Measurements from ENCODE around the gene BRWD1. TPM values are rescaled to one million over a fixed set of nuclear protein-coding genes. Genes with fewer than 3 reads are reported as not detected.

Gene BRWD1
- total RNA-seq, 4 donors from 2014 or later: 65.3 to 99.4 (median 87.7) TPM

GRCh38 chr21:39281853-39282252, 31.6 kb downstream of the BRWD1 start:
- peaks cover 0 to 58% (median 11%) of the 10 kb centered on the region in 3 donors for H3K36me3 ChIP-seq
- 95 to 97% methylated on average over 6 of the region's 6 CpGs for WGBS, 2 donors

GRCh38 chr21:39281207-39281606, 32.2 kb downstream of the BRWD1 start:
- no peaks in the 10 kb centered on the region for H3K4me1 ChIP-seq
- no peak for TF ChIP-seq CTCF (IDR thresholded peaks at IDR 0.05)
- TF ChIP-seq EP300 (IDR thresholded peaks at IDR 0.05): no peak
- no peaks in the 10 kb centered on the region for H3K27me3 ChIP-seq
- no peak overlapping the region for H3K4me3 ChIP-seq
- DNase-seq (ENCODE audit: low spot score in 2 of 2): no peak
- no peaks in the 10 kb centered on the region for H3K9me3 ChIP-seq
- 81 to 90% methylated on average over 8 of the region's 8 CpGs for WGBS, 2 donors
- H3K27ac ChIP-seq: no peak overlapping the region
- H3K36me3 ChIP-seq: peaks cover 0 to 57% (median 6%) of the 10 kb centered on the region in 3 donors

More at GRCh38 chr21:39281853-39282252, 31.6 kb downstream of the BRWD1 start:
- Histone ChIP-seq H3K27me3 (no peaks in the 10 kb centered on the region), H3K27ac (no peak overlapping the region), H3K9me3 (no peaks in the 10 kb centered on the region), H3K4me1 (no peaks in the 10 kb centered on the region), H3K4me3 (no peak overlapping the region)
- no peak for TF ChIP-seq CTCF (IDR thresholded peaks at IDR 0.05)
- TF ChIP-seq EP300 (IDR thresholded peaks at IDR 0.05): no peak
- TF ChIP-seq POLR2A (IDR thresholded peaks at IDR 0.05): no peak
- no peak for DNase-seq (ENCODE audit: low spot score in 2 of 2)

- H3K9me3 ChIP-seq: no peaks in the 10 kb centered on the region
- WGBS, 2 donors: 89 to 92% methylated on average over 2 of the region's 2 CpGs
These were observed 43.8 kb downstream of the BRWD1 start for GRCh38 chr21:39269620-39270019.

GRCh38 chr21:39265603-39266002, 47.8 kb downstream of the BRWD1 start:
- peaks cover 3 to 78% (median 6%) of the 10 kb centered on the region in 3 donors for H3K36me3 ChIP-seq
- no peak overlapping the region for H3K4me3 ChIP-seq
- H3K4me1 ChIP-seq: no peaks in the 10 kb centered on the region

More at GRCh38 chr21:39269620-39270019, 43.8 kb downstream of the BRWD1 start:
- no peak overlapping the region for H3K27ac ChIP-seq
- TF ChIP-seq EP300 (IDR thresholded peaks at IDR 0.05) (no peak), CTCF (IDR thresholded peaks at IDR 0.05) (no peak)
- no peaks in the 10 kb centered on the region for H3K27me3 ChIP-seq
- H3K4me1 ChIP-seq: no peaks in the 10 kb centered on the region
- peaks cover 0 to 95% (median 18%) of the 10 kb centered on the region in 3 donors for H3K36me3 ChIP-seq
- no peak overlapping the region for H3K4me3 ChIP-seq
- DNase-seq (ENCODE audit: low spot score in 2 of 2): no peak

GRCh38 chr21:39263372-39263771, 50.1 kb downstream of the BRWD1 start:
- no peak for DNase-seq (ENCODE audit: low spot score in 2 of 2)
- Histone ChIP-seq H3K27ac (no peak overlapping the region), H3K27me3 (no peaks in the 10 kb centered on the region), H3K9me3 (no peaks in the 10 kb centered on the region), H3K4me1 (no peaks in the 10 kb centered on the region), H3K36me3 (peaks cover 3 to 64% (median 6%) of the 10 kb centered on the region in 3 donors), H3K4me3 (no peak overlapping the region)
- TF ChIP-seq CTCF (IDR thresholded peaks at IDR 0.05) (no peak), EP300 (IDR thresholded peaks at IDR 0.05) (no peak), POLR2A (IDR thresholded peaks at IDR 0.05) (no peak)
- WGBS, 2 donors: 91 to 95% methylated on average over 2 of the region's 2 CpGs

More at GRCh38 chr21:39265603-39266002, 47.8 kb downstream of the BRWD1 start:
- no peaks in the 10 kb centered on the region for H3K9me3 ChIP-seq
- no peak for DNase-seq (ENCODE audit: low spot score in 2 of 2)
- no peaks in the 10 kb centered on the region for H3K27me3 ChIP-seq
- WGBS, 2 donors: 36 to 46% methylated on average over 2 of the region's 2 CpGs
- H3K27ac ChIP-seq: no peak overlapping the region
- no peak for TF ChIP-seq CTCF (IDR thresholded peaks at IDR 0.05)
- TF ChIP-seq EP300 (IDR thresholded peaks at IDR 0.05): no peak
- TF ChIP-seq POLR2A (IDR thresholded peaks at IDR 0.05): no peak
